Ishikawa (cell line): ENCODE results near the gene STAB1.

Source experiments
- EP300 ChIP-seq: IDR thresholded peaks from 2 replicates; pipeline ENCODE4 v1.6.1; 2012; ENCODE audit warnings: borderline replicate concordance
- MAX ChIP-seq: IDR thresholded peaks from 2 replicates; pipeline ENCODE4 v1.6.1; 2012
- RAD21 ChIP-seq: IDR thresholded peaks from 2 replicates; pipeline ENCODE4 v1.6.1; 2012; ENCODE audit warnings: low read depth
- REST ChIP-seq: IDR thresholded peaks from 2 replicates; pipeline ENCODE4 v1.6.1; 2012; ENCODE audit warnings: low read depth, mild to moderate bottlenecking
- TAF1 ChIP-seq: IDR thresholded peaks from 2 replicates; pipeline ENCODE4 v1.6.1; 2012; ENCODE audit warnings: low read depth, mild to moderate bottlenecking
- TEAD4 ChIP-seq: IDR thresholded peaks from 2 replicates; pipeline ENCODE4 v1.6.1; 2012
- USF1 ChIP-seq: IDR thresholded peaks from 2 replicates; pipeline ENCODE4 v1.6.1; 2012

GRCh38 chr3:52546111-52546901, 51.2 kb downstream of the STAB1 start:
- TF ChIP-seq RAD21 = no peak
- no peak for TF ChIP-seq EP300
- TF ChIP-seq MAX = no peak
- no peak for TF ChIP-seq REST
- no peak for TF ChIP-seq TEAD4
- no peak for TF ChIP-seq TAF1
- TF ChIP-seq USF1 = no peak
